Parathyroid adenoma (tissue), 2 donors: ENCODE data around the gene ATOH8.
"Not testable (repeated sequence)": the region's sequence is repeated elsewhere in the genome, so short reads cannot be mapped to it uniquely, and the experiment has no call there.

Experiments used
- H2AFZ ChIP-seq: fragments of 300-600 bp; sonication (generic); one replicate; pipeline ENCODE4 v1.7.0; 2017; ENCODE audit warnings: antibody characterized with exemption, mild to moderate bottlenecking
- H3K27ac ChIP-seq: fragments of 300-600 bp; sonication (generic); one replicate; pipeline ENCODE4 v1.7.0; 2017
- H3K27me3 ChIP-seq: fragments of 300-600 bp; sonication (generic); one replicate; pipeline ENCODE4 v1.7.0; 2017; ENCODE audit warnings: low read length; ENCODE audit not compliant: control insufficient read depth, insufficient read depth
- H3K36me3 ChIP-seq: fragments of 300-600 bp; sonication (generic); one replicate; pipeline ENCODE4 v1.7.0; 2017; ENCODE audit warnings: low read length; ENCODE audit not compliant: control insufficient read depth, insufficient read depth
- H3K4me1 ChIP-seq: fragments of 300-600 bp; sonication (generic); one replicate; pipeline ENCODE4 v1.7.0; 2017; ENCODE audit warnings: control low read depth
- H3K4me2 ChIP-seq: fragments of 300-600 bp; sonication (generic); one replicate; pipeline ENCODE4 v1.7.0; 2017; ENCODE audit warnings: low read length
- H3K4me3 ChIP-seq: fragments of 300-600 bp; sonication (generic); one replicate; pipeline ENCODE4 v1.7.0; 2017; ENCODE audit warnings: low read depth, low read length
- H3K79me2 ChIP-seq: fragments of 300-600 bp; sonication (generic); one replicate; pipeline ENCODE4 v1.7.0; 2017; ENCODE audit warnings: control low read depth
- H3K9ac ChIP-seq: fragments of 300-600 bp; sonication (generic); one replicate; pipeline ENCODE4 v1.7.0; 2017; ENCODE audit warnings: mild to moderate bottlenecking
- H3K9me3 ChIP-seq: fragments of 300-600 bp; sonication (generic); one replicate; pipeline ENCODE4 v1.7.0; 2017; ENCODE audit warnings: low read length; ENCODE audit not compliant: control insufficient read depth
- CTCF ChIP-seq: fragments of 300-600 bp; sonication (generic); IDR thresholded peaks from one replicate; pipeline ENCODE4 v1.7.0; 2017; ENCODE audit warnings: antibody characterized with exemption, mild to moderate bottlenecking
- donor health status: primary hyperparathyroidism.

The ATOH8 gene

DNA sequence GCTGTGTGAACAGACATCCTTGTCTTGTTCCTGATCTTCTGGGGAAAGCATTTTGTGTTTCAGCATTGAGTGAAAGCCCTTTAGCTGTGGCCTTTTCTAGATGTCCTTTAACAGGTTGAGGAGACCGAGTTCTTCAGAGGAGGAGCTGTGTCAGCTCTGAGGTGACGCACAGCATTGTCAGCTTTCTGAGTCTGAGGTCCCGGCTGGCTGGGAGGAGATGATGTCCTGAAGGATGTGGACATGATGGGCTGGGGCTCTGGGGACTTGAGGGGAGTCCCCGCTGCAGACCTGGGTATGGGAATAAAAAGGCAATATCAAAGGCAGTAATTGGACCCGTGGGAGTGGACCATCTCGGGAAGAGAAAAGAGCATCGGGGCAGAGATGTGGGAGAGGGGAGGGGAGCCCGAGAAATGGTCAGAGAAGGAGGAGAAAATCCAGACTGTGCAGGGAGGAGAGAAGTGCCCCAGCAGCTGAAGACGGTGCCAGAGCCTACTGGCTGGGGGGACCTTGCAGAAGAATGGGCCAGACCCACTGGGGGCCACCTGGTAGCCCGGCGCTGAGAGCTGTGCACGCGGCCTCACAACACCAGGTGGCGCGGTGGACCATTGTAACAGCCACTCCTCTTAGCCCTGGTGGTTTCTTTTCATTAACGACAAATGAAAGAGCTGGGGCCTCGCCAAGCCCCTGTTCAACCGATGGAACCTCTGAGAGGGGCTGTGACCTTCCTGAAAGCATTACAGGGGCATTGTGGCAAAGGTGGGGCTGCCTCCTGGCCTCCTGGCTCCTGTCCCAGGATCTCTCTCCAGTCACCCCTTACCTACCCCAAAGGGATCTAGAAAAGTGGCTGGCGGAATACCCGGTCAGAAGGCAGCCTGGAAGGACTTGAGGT is 73.4 kb downstream of the ATOH8 start:
- no peaks in the 10 kb centered on the region for H3K27me3 ChIP-seq
- TF ChIP-seq CTCF, result peak; percentile 81
- no peak overlapping the region for H3K4me3 ChIP-seq
- H3K4me2 ChIP-seq, result peak overlapping the region; percentile 51
- H3K27ac ChIP-seq, result no peak overlapping the region
- H3K79me2 ChIP-seq, result no peaks in the 10 kb centered on the region
- H3K9ac ChIP-seq, result no peak overlapping the region
- no peaks in the 10 kb centered on the region for H3K9me3 ChIP-seq
- H2AFZ ChIP-seq, result peak overlapping the region; percentile 38
- no peaks in the 10 kb centered on the region for H3K36me3 ChIP-seq
- H3K4me1 ChIP-seq, result no peaks in the 10 kb centered on the region

GRCh38 chr2:85827879-85828569 is 74.2 kb downstream of the ATOH8 start:
- H3K36me3 ChIP-seq, result no peaks in the 10 kb centered on the region
- H3K9me3 ChIP-seq, result no peaks in the 10 kb centered on the region
- no peaks in the 10 kb centered on the region for H3K27me3 ChIP-seq
- H3K4me2 ChIP-seq, result peak overlapping the region; percentile 51
- H3K27ac ChIP-seq, result no peak overlapping the region
- H3K4me1 ChIP-seq, result no peaks in the 10 kb centered on the region
- no peaks in the 10 kb centered on the region for H3K79me2 ChIP-seq
- H3K4me3 ChIP-seq, result no peak overlapping the region
- no peak for TF ChIP-seq CTCF
- H2AFZ ChIP-seq, result peak overlapping the region; percentile 38
- no peak overlapping the region for H3K9ac ChIP-seq

DNA sequence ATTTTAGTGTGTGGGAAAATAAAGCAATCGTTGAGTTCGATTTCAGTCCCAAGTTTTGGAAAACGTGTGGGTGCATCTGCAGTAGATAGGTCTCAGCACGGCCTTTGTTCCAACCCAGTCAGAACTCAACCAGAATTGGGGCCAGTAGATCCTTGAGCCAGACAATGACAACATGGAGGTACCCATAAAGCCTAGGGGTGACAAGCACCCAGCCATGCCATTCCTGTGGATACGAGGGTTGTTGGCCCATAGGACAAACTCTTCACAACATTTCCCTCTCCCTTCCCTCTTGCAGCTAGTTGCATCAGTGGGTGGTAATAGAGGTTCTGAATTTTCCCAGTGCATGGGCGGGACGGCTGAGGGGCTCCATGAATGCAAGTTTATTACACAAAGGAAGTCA is 74.9 kb downstream of the ATOH8 start:
- Histone ChIP-seq H3K36me3 (no peaks in the 10 kb centered on the region), H3K4me1 (no peaks in the 10 kb centered on the region), H3K9me3 (no peaks in the 10 kb centered on the region), H3K27ac (no peak overlapping the region), H3K9ac (no peak overlapping the region), H3K79me2 (no peaks in the 10 kb centered on the region), H3K27me3 (no peaks in the 10 kb centered on the region), H3K4me3 (no peak overlapping the region), H3K4me2 (no peak overlapping the region), H2AFZ (no peak overlapping the region)
- no peak for TF ChIP-seq CTCF

DNA sequence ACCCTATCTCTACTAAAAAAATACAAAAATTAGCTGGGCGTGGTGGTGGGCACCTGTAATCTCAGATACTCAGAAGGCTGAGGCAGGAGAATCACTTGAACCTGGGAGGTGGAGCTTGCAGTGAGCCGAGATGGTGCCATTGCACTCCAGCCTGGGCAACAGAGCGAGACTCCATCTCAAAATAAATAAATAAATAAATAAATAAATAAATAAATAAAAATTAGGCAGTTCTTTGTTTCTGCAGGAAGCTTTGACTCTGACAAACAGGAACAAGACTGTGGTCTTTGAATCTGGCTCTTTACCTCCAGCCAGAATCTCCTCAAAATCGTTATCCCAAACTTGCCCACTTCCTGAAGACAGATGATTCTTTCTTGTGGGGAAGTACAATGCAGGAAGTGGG is 75.6 kb downstream of the ATOH8 start:
- H3K79me2 ChIP-seq, H3K4me2 ChIP-seq, H3K27me3 ChIP-seq, H3K36me3 ChIP-seq, H2AFZ ChIP-seq, H3K9ac ChIP-seq, H3K4me1 ChIP-seq, H3K4me3 ChIP-seq, H3K9me3 ChIP-seq, H3K27ac ChIP-seq: not testable (repeated sequence)

GRCh38 chr2:85830645-85831044 is 76.9 kb downstream of the ATOH8 start:
- Histone ChIP-seq H3K9ac (no peak overlapping the region), H3K9me3 (no peaks in the 10 kb centered on the region), H3K4me2 (no peak overlapping the region), H3K27ac (no peak overlapping the region), H3K4me1 (no peaks in the 10 kb centered on the region), H3K27me3 (no peaks in the 10 kb centered on the region), H2AFZ (no peak overlapping the region), H3K79me2 (no peaks in the 10 kb centered on the region), H3K4me3 (no peak overlapping the region), H3K36me3 (no peaks in the 10 kb centered on the region)
- no peak for TF ChIP-seq CTCF
